GM12873 (cell line): Measurements from ENCODE around the gene MAPK11.

ENCODE experiments used
- TF ChIP-seq, protein P1 (sequence below): IDR thresholded peaks from 2 replicates; pipeline ENCODE4 v1.5.1; 2012; ENCODE audit warnings: low read depth, mild to moderate bottlenecking, moderate library complexity, low read length, control low read depth; ENCODE audit not compliant: insufficient read depth; ENCODE audit errors: missing control alignments

Gene MAPK11

DNA sequence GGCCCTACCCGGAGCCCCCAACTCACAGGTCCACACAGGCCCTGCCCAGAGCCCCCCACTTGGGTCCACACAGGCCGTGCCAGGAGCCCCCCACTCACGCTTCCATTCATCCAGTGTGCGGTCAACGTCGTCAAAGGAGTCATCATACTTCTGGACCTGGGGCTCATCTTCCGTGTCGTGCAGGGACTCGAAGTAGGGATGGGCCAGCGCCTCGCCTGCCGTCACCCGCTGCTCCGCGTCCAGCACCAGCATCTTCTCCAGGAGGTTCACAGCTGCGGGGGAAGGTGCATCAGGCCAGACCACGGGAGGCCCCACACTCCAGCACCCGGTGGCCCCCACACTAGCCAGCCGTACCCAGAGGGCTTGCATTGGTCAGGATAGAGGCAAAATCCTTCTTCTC lies 15.1 kb downstream of the MAPK11 start:
- TF ChIP-seq, protein P1, sequence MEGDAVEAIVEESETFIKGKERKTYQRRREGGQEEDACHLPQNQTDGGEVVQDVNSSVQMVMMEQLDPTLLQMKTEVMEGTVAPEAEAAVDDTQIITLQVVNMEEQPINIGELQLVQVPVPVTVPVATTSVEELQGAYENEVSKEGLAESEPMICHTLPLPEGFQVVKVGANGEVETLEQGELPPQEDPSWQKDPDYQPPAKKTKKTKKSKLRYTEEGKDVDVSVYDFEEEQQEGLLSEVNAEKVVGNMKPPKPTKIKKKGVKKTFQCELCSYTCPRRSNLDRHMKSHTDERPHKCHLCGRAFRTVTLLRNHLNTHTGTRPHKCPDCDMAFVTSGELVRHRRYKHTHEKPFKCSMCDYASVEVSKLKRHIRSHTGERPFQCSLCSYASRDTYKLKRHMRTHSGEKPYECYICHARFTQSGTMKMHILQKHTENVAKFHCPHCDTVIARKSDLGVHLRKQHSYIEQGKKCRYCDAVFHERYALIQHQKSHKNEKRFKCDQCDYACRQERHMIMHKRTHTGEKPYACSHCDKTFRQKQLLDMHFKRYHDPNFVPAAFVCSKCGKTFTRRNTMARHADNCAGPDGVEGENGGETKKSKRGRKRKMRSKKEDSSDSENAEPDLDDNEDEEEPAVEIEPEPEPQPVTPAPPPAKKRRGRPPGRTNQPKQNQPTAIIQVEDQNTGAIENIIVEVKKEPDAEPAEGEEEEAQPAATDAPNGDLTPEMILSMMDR, result no peak

GRCh38 chr22:50253941-50254340 lies 16.2 kb downstream of the MAPK11 start:
- TF ChIP-seq, protein P1, result no peak

- TF ChIP-seq, protein P1, result no peak
Observed at GRCh38 chr22:50253046-50253915, 16.9 kb downstream of the MAPK11 start.

DNA sequence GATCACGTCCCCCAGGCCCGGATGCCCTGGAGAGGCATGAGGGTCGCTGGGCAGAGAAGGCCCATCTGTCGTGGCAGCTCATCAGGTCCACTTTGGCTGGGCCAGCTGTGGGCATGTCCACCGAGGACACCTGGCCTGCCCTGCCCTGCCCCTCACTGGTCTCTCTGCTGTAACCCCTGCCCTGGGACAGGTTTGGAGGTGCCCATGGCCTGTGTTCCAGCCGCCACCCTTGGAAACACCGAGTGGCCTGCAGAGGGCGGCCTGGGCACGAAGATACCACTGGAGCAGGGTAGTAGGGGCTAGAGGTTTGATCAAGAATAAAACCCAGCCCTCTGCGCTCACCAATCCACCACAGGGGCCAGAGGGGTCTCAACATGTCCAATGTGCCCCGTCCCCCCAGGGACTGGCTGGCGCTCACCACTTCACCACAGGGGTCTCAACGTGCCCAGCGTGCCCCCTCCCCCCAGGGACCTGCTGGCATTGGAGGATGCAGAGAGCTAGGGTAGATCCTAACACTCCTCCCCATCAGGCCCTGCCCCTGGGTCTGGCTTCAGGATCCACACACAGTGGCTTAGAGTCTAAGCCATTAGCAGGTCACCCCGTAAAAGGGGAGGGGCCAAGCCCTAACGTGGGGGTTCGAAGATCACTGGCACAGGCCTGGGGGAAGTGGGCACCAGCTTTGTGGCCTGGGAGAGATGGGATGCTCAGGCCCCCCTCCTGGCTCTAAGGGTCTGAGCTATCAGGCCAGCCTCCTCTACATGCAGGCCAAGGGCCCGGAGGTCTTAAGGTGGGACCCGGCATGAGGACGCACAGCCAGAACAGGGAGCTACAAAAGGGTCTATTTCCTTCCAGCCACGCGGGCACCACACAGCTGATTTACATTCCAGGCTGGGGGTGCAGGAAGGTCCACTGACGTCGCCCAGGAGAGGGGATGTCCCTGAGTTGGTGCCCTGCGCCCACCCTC lies 17.8 kb downstream of the MAPK11 start:
- TF ChIP-seq, protein P1, result peak; percentile 76

DNA sequence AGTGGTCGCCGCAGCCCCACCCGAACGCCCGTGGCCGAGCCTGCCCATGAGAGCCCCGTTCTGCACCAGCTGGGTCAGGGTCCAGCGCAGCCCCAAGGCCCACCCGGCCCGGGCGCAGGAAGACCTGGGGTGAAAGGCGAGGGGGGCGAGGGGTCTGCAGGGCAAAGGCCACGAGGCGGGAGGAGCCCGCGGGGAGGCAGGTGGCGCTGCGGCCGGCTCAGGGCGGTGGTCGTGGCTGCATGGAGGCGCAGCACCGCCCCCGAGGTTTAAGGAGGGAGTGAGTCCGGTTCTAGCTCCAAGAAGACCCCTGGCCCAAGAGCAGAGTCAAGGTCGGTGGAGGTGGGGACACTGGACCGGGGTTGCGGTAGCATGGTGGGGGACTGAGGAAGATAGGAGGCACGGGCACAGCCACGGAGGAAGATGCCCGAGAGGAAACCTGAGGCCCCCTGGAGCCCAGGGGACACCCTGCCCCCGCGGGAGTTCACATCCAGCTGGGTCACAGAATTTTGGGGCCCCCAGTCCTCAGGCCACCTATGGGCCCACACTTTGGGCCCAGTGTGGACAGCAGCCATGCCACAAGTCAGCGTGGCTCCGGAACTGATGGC lies 18.6 kb downstream of the MAPK11 start:
- TF ChIP-seq, protein P1, result no peak

- TF ChIP-seq, protein P1, result no peak
Observed at GRCh38 chr22:50250555-50251476, 19.4 kb downstream of the MAPK11 start, which contains the start of gene HDAC10. Gene HDAC10, minus strand, starts transcription at chr22:50251265. Its CDS starts 233 bp downstream, at chr22:50251032.
